GM12878 (cell line): ENCODE data around the gene ISM1.

Experiments
- CEBPB ChIP-seq, 2 experiments: fragments of 150-350 bp in 1 of 2; IDR thresholded peaks; 2 replicates each; pipeline ENCODE4 v1.6.1; 2012 to 2014; ENCODE audit warnings: low read depth in 2 of 2, low read length in 2 of 2, borderline replicate concordance in 1 of 2, inconsistent platforms in 1 of 2
- EZH2 ChIP-seq: IDR thresholded peaks from 2 replicates; pipeline ENCODE4 v1.6.1; 2012; ENCODE audit warnings: low read depth, mild to moderate bottlenecking, control low read depth, inconsistent platforms, low read length, borderline replicate concordance; ENCODE audit not compliant: control insufficient read depth
- FOXM1 ChIP-seq: IDR thresholded peaks from 2 replicates; pipeline ENCODE4 v1.6.1; 2012; ENCODE audit warnings: low read depth, mild to moderate bottlenecking, inconsistent platforms, low read length, moderate library complexity
- GATAD2B ChIP-seq: fragments of 450-650 bp; conservative IDR thresholded peaks from 2 replicates; pipeline ENCODE4 v1.6.1; 2017; ENCODE audit warnings: low read depth, mild to moderate bottlenecking, moderate library complexity
- IKZF1 ChIP-seq: fragments of 450-650 bp; conservative IDR thresholded peaks from 2 replicates; pipeline ENCODE4 v1.6.1; 2017; ENCODE audit warnings: antibody characterized with exemption, mild to moderate bottlenecking
- NFIC ChIP-seq: IDR thresholded peaks from 2 replicates; pipeline ENCODE4 v1.6.1; 2012; ENCODE audit warnings: low read depth, mild to moderate bottlenecking, inconsistent platforms, low read length, moderate library complexity
- POLR2A ChIP-seq: IDR thresholded peaks from 2 replicates; pipeline ENCODE4 v1.6.1; 2011; ENCODE audit warnings: low read depth, mild to moderate bottlenecking, low read length
- REST ChIP-seq: IDR thresholded peaks from 2 replicates; pipeline ENCODE4 v1.6.1; 2012; ENCODE audit warnings: mild to moderate bottlenecking, low read depth, low read length
- TARDBP ChIP-seq: IDR thresholded peaks from 2 replicates; pipeline ENCODE4 v1.6.1; 2016; ENCODE audit warnings: borderline replicate concordance
- TBL1XR1 ChIP-seq: IDR thresholded peaks from 2 replicates; pipeline ENCODE4 v1.6.1; 2012; ENCODE audit warnings: low read depth, low read length, improper control_type of control experiment
- TF ChIP-seq, protein P1 (sequence below): fragments of 150-350 bp; IDR thresholded peaks from 2 replicates; pipeline ENCODE4 v1.6.1; 2016; ENCODE audit warnings: low read depth, low read length
- TF ChIP-seq, protein P2 (sequence below), 3 experiments: IDR thresholded peaks in 2 of 3; conservative IDR thresholded peaks in 1 of 3; 2 replicates each; pipeline ENCODE4 v1.5.1; 2011; ENCODE audit warnings: low read depth in 3 of 3, low read length in 3 of 3, mild to moderate bottlenecking in 3 of 3, control low read depth in 2 of 3, moderate library complexity in 2 of 3, inconsistent platforms in 1 of 3, mixed read lengths in 1 of 3; ENCODE audit not compliant: control insufficient read depth in 2 of 3, insufficient read depth in 1 of 3; ENCODE audit errors: extremely low read depth in 1 of 3
- TF ChIP-seq, protein P3 (sequence below): IDR thresholded peaks from 2 replicates; pipeline ENCODE4 v1.6.1; 2012; ENCODE audit warnings: improper control_type of control experiment, low read depth, low read length; ENCODE audit not compliant: insufficient replicate concordance

DNA sequence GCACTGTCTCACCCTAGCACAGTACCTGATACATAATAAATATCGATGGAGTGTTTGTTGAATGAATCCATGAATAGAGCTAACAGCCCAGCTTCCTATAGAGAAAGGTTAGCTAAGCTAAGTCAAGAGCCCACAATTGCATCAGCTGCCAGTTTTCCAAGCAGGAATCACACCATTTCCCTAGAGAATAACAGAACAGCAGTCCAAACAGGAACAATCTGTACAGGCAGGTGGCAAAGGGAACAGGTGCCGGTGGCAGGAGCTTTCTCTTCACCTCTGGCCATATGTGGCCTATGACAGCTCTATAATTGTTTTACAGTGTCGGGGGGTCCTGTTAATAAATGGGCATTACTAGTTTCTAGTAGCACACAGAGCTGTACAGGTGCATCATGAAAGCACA lies 38.8 kb downstream of the ISM1 start:
- TF ChIP-seq, protein P1, sequence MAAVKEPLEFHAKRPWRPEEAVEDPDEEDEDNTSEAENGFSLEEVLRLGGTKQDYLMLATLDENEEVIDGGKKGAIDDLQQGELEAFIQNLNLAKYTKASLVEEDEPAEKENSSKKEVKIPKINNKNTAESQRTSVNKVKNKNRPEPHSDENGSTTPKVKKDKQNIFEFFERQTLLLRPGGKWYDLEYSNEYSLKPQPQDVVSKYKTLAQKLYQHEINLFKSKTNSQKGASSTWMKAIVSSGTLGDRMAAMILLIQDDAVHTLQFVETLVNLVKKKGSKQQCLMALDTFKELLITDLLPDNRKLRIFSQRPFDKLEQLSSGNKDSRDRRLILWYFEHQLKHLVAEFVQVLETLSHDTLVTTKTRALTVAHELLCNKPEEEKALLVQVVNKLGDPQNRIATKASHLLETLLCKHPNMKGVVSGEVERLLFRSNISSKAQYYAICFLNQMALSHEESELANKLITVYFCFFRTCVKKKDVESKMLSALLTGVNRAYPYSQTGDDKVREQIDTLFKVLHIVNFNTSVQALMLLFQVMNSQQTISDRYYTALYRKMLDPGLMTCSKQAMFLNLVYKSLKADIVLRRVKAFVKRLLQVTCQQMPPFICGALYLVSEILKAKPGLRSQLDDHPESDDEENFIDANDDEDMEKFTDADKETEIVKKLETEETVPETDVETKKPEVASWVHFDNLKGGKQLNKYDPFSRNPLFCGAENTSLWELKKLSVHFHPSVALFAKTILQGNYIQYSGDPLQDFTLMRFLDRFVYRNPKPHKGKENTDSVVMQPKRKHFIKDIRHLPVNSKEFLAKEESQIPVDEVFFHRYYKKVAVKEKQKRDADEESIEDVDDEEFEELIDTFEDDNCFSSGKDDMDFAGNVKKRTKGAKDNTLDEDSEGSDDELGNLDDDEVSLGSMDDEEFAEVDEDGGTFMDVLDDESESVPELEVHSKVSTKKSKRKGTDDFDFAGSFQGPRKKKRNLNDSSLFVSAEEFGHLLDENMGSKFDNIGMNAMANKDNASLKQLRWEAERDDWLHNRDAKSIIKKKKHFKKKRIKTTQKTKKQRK: no peak
- TF ChIP-seq, protein P2, sequence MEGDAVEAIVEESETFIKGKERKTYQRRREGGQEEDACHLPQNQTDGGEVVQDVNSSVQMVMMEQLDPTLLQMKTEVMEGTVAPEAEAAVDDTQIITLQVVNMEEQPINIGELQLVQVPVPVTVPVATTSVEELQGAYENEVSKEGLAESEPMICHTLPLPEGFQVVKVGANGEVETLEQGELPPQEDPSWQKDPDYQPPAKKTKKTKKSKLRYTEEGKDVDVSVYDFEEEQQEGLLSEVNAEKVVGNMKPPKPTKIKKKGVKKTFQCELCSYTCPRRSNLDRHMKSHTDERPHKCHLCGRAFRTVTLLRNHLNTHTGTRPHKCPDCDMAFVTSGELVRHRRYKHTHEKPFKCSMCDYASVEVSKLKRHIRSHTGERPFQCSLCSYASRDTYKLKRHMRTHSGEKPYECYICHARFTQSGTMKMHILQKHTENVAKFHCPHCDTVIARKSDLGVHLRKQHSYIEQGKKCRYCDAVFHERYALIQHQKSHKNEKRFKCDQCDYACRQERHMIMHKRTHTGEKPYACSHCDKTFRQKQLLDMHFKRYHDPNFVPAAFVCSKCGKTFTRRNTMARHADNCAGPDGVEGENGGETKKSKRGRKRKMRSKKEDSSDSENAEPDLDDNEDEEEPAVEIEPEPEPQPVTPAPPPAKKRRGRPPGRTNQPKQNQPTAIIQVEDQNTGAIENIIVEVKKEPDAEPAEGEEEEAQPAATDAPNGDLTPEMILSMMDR (IDR thresholded peaks at IDR 0.05 in 2 of 3, conservative IDR thresholded peaks at IDR 0.05 in 1 of 3; ENCODE audit: control insufficient read depth in 2 of 3, extremely low read depth in 1 of 3, insufficient read depth in 1 of 3, low read depth in 3 of 3, low read length in 3 of 3): no peak
- TF ChIP-seq POLR2A: no peak
- no peak for TF ChIP-seq NFIC
- no peak for TF ChIP-seq EZH2
- TF ChIP-seq CEBPB (IDR thresholded peaks at IDR 0.05; ENCODE audit: borderline replicate concordance in 1 of 2, low read depth in 2 of 2, low read length in 2 of 2): no peak
- no peak for TF ChIP-seq IKZF1
- TF ChIP-seq TARDBP: no peak
- TF ChIP-seq REST: no peak
- TF ChIP-seq, protein P3, sequence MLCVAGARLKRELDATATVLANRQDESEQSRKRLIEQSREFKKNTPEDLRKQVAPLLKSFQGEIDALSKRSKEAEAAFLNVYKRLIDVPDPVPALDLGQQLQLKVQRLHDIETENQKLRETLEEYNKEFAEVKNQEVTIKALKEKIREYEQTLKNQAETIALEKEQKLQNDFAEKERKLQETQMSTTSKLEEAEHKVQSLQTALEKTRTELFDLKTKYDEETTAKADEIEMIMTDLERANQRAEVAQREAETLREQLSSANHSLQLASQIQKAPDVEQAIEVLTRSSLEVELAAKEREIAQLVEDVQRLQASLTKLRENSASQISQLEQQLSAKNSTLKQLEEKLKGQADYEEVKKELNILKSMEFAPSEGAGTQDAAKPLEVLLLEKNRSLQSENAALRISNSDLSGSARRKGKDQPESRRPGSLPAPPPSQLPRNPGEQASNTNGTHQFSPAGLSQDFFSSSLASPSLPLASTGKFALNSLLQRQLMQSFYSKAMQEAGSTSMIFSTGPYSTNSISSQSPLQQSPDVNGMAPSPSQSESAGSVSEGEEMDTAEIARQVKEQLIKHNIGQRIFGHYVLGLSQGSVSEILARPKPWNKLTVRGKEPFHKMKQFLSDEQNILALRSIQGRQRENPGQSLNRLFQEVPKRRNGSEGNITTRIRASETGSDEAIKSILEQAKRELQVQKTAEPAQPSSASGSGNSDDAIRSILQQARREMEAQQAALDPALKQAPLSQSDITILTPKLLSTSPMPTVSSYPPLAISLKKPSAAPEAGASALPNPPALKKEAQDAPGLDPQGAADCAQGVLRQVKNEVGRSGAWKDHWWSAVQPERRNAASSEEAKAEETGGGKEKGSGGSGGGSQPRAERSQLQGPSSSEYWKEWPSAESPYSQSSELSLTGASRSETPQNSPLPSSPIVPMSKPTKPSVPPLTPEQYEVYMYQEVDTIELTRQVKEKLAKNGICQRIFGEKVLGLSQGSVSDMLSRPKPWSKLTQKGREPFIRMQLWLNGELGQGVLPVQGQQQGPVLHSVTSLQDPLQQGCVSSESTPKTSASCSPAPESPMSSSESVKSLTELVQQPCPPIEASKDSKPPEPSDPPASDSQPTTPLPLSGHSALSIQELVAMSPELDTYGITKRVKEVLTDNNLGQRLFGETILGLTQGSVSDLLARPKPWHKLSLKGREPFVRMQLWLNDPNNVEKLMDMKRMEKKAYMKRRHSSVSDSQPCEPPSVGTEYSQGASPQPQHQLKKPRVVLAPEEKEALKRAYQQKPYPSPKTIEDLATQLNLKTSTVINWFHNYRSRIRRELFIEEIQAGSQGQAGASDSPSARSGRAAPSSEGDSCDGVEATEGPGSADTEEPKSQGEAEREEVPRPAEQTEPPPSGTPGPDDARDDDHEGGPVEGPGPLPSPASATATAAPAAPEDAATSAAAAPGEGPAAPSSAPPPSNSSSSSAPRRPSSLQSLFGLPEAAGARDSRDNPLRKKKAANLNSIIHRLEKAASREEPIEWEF: no peak
- TF ChIP-seq FOXM1: no peak
- no peak for TF ChIP-seq TBL1XR1
- TF ChIP-seq GATAD2B: no peak
